ENCODE results near the gene ISOC2. TPM values are rescaled to one million over a fixed set of nuclear protein-coding genes. Genes with fewer than 3 reads are reported as not detected.

ISOC2 gene
- total and polyA plus RNA-seq, 2 donors (not counting 3 experiments of a cell fraction or from before 2014, with no cell fraction given) = 49.3 to 68.7 TPM

GRCh38 chr19:55457683-55458457, 3.6 kb downstream of the ISOC2 start:
- BruUV-seq (replicated peaks) = no TSS peak
- Histone ChIP-seq H3K27me3 (ENCODE audit: control insufficient read depth in 2 of 2, insufficient read depth in 2 of 2, low read length in 2 of 2) (no peaks in the 10 kb centered on the region), H3K4me3 (replicated peaks in 1 of 3; ENCODE audit: insufficient read depth in 1 of 3, low read depth in 1 of 3, low read length in 3 of 3) (no peak overlapping the region), H3K4me1 (ENCODE audit: control insufficient read depth, extremely low read depth, insufficient read depth, low read length) (peaks cover 13% of the 10 kb centered on the region), H3K9ac (replicated peaks; ENCODE audit: extremely low read depth, insufficient read depth, low read length) (no peak overlapping the region), H3K79me2 (ENCODE audit: control insufficient read depth, insufficient read depth, low read length) (no peaks in the 10 kb centered on the region), H3K9me1 (replicated peaks; ENCODE audit: control insufficient read depth, extremely low read depth, insufficient read depth, low read length) (no peaks in the 10 kb centered on the region), H4K20me1 (replicated peaks; ENCODE audit: control insufficient read depth, extremely low read depth, insufficient read depth, low read length) (no peaks in the 10 kb centered on the region), H3K36me3 (ENCODE audit: control insufficient read depth in 2 of 2, extremely low read depth in 1 of 2, insufficient read depth in 2 of 2, low read length in 2 of 2) (peaks cover 0 to 3% of the 10 kb centered on the region in 2 experiments), H3K9me3 (replicated peaks; ENCODE audit: control insufficient read depth, insufficient read depth, low read length) (no peaks in the 10 kb centered on the region), H3K4me2 (ENCODE audit: insufficient read depth, low read length) (no peak overlapping the region), H2AFZ (ENCODE audit: low read depth, low read length) (no peak overlapping the region), H3K27ac (ENCODE audit: insufficient read depth, low read depth, low read length) (no peak overlapping the region)
- ChIA-PET CTCF (interaction anchor here (1.8 to 2.5 kb wide), 2 partner anchors 10 to 317 kb away, joined by 6 to 10 read pairs; no protein-coding TSS in a partner anchor), POLR2A (no interaction called here)
- dilution Hi-C loops (cut with MboI; ENCODE audit: extremely low pct_ligation_motif_present, low sequenced_read_pairs) (no loop called here), intact Hi-C loops (cut with micrococcal nuclease) (no loop called here)
- TF ChIP-seq MAX (IDR thresholded peaks at IDR 0.05; ENCODE audit: insufficient read depth, insufficient read length) = no peak
- no peak for TF ChIP-seq JUN (IDR thresholded peaks at IDR 0.05; ENCODE audit: borderline replicate concordance, insufficient read depth, insufficient read length, low read depth)
- no peak for TF ChIP-seq MYC (IDR thresholded peaks at IDR 0.05; ENCODE audit: low read depth, low read length)
- no peak for TF ChIP-seq EZH2 (IDR thresholded peaks at IDR 0.05; ENCODE audit: borderline replicate concordance, low read depth, low read length, severe bottlenecking)
- TF ChIP-seq FOS (IDR thresholded peaks at IDR 0.05; ENCODE audit: borderline replicate concordance, insufficient read depth, low read length) = no peak
- no peak for TF ChIP-seq CTCF (IDR thresholded peaks at IDR 0.05; ENCODE audit: extremely low read depth in 1 of 2, insufficient read depth in 1 of 2, low read depth in 1 of 2, low read length in 2 of 2)
- DNase-seq (ENCODE audit: low read depth, low spot score) (no peak), FAIRE-seq (no peak)
